OCI-LY7 (cell line): ENCODE data around the gene DAPK2. TPM values are rescaled to one million over a fixed set of nuclear protein-coding genes. Genes with fewer than 3 reads are reported as not detected.

Experiments
- BruUV-seq: library from RNA; stranded (reverse); fragments of 400-500 nt; replicated peaks from 2 replicates; lab custom pipeline; 2021; lab: Mats Ljungman, UMichigan
- CTCF ChIA-PET: fragments of 300-600 bp; sonication (Branson Sonifier 250); formaldehyde crosslinking; loops from one replicate; lab custom pipeline; 2022; ENCODE audit warnings: antibody characterized with exemption; ENCODE audit not compliant: unreplicated experiment; lab: Charles Lee
- POLR2A ChIA-PET: fragments of 300-600 bp; sonication (Branson Sonifier 250); formaldehyde crosslinking; loops from one replicate; lab custom pipeline; 2022; ENCODE audit warnings: antibody characterized with exemption; lab: Charles Lee
- DNase-seq: peaks from one replicate; pipeline ENCODE4 v3.0.0-alpha.2; 2015; ENCODE audit warnings: low spot score
- H2AFZ ChIP-seq: fragments of 200-600 bp; sonication (generic), shearing (Covaris generic); 2 replicates; pipeline ENCODE4 v1.6.1; 2014; ENCODE audit warnings: mild to moderate bottlenecking, antibody characterized with exemption, low read length, moderate library complexity
- H3K27ac ChIP-seq: fragments of 200-600 bp; sonication (generic); 2 replicates; pipeline ENCODE4 v1.5.1; 2014; ENCODE audit warnings: mixed run types, low read depth, mild to moderate bottlenecking, moderate library complexity, low read length, inconsistent platforms; ENCODE audit not compliant: poor library complexity, severe bottlenecking
- H3K36me3 ChIP-seq: fragments of 200-600 bp; sonication (generic); 2 replicates; pipeline ENCODE4 v1.6.1; 2014; ENCODE audit warnings: mild to moderate bottlenecking, antibody characterized with exemption, low read length, moderate library complexity, mixed read lengths; ENCODE audit not compliant: insufficient read depth
- H3K4me1 ChIP-seq: fragments of 200-600 bp; sonication (generic); 2 replicates; pipeline ENCODE4 v1.5.1; 2014; ENCODE audit warnings: mild to moderate bottlenecking, low read length; ENCODE audit not compliant: insufficient read depth, poor library complexity, severe bottlenecking
- H3K4me2 ChIP-seq: fragments of 200-600 bp; sonication (generic); 2 replicates; pipeline ENCODE4 v1.6.1; 2014; ENCODE audit warnings: mild to moderate bottlenecking, low read length
- H3K4me3 ChIP-seq: fragments of 200-600 bp; sonication (generic); 2 replicates; pipeline ENCODE4 v1.5.1; 2014; ENCODE audit warnings: mild to moderate bottlenecking, low read depth, low read length; ENCODE audit not compliant: poor library complexity, severe bottlenecking
- H3K79me2 ChIP-seq: fragments of 200-600 bp; sonication (generic); 2 replicates; pipeline ENCODE4 v1.6.1; 2016; ENCODE audit warnings: low read depth, mild to moderate bottlenecking, low read length, moderate library complexity, mixed read lengths; ENCODE audit not compliant: insufficient read depth
- H3K9me2 ChIP-seq: fragments of 200-600 bp; sonication (generic); 2 replicates; pipeline ENCODE4 v1.6.1; 2016; ENCODE audit warnings: mild to moderate bottlenecking, low read length, mixed read lengths; ENCODE audit not compliant: insufficient read depth
- H3K9me3 ChIP-seq: fragments of 200-600 bp; sonication (generic); 2 replicates; pipeline ENCODE4 v1.6.1; 2014; ENCODE audit warnings: mild to moderate bottlenecking, mixed run types, low read length, mixed read lengths
- H4K20me1 ChIP-seq: fragments of 200-600 bp; sonication (generic); 2 replicates; pipeline ENCODE4 v1.6.1; 2014; ENCODE audit warnings: mild to moderate bottlenecking, antibody characterized with exemption, low read length, moderate library complexity, mixed read lengths; ENCODE audit not compliant: insufficient read depth
- CTCF ChIP-seq: fragments of 200-600 bp; sonication (generic); conservative IDR thresholded peaks from 2 replicates; pipeline ENCODE4 v1.5.1; 2014; ENCODE audit warnings: mild to moderate bottlenecking, antibody characterized with exemption, low read length, moderate library complexity, mixed read lengths
- EZH2phosphoT487 ChIP-seq: fragments of 200-600 bp; sonication (generic); IDR thresholded peaks from 2 replicates; pipeline ENCODE4 v1.6.1; 2018; ENCODE audit warnings: low read depth, borderline replicate concordance, mild to moderate bottlenecking, mixed run types, antibody characterized with exemption, low read length, moderate library complexity, mixed read lengths
- intact Hi-C: fragments of 100-400 bp; cut with micrococcal nuclease; formaldehyde crosslinking; loops from one replicate; pipeline ENCODE4 v1.10.0; 2022; ENCODE audit not compliant: unreplicated experiment
- total RNA-seq, 2 experiments: library from RNA; depleted of rRNA in 1 of 2; stranded (reverse); fragments of >200 nt in 1 of 2; shearing (Covaris generic) in 1 of 2; gene quantifications; 2 replicates each; pipeline ENCODE4 v1.2.3, GENCODE V29; 2014 to 2022

DAPK2 gene
- total RNA-seq, 2 experiments from 2014 or later: 0.36 to 1.2 TPM

- Histone ChIP-seq H3K9me2 (no peaks in the 10 kb centered on the region), H3K9me3 (no peaks in the 10 kb centered on the region), H3K4me2 (no peak overlapping the region), H3K79me2 (no peaks in the 10 kb centered on the region), H3K4me1 (no peaks in the 10 kb centered on the region), H3K4me3 (no peak overlapping the region), H2AFZ (no peak overlapping the region), H3K36me3 (no peaks in the 10 kb centered on the region), H3K27ac (no peak overlapping the region), H4K20me1 (no peaks in the 10 kb centered on the region)
- BruUV-seq: no TSS peak
- intact Hi-C loops: no loop called here
- DNase-seq: no peak
- POLR2A ChIA-PET: interaction anchor here (0.7 to 0.9 kb wide), 3 partner anchors 9 to 61 kb away, joined by 3 to 7 read pairs (median 3); no protein-coding TSS in a partner anchor
- TF ChIP-seq EZH2phosphoT487 (no peak), CTCF (no peak)
- CTCF ChIA-PET: no interaction called here
These were observed 114.7 kb downstream of the DAPK2 start for GRCh38 chr15:63931556-63931955.

- no peaks in the 10 kb centered on the region for H3K36me3 ChIP-seq
- no peaks in the 10 kb centered on the region for H3K9me2 ChIP-seq
- no peaks in the 10 kb centered on the region for H4K20me1 ChIP-seq
- BruUV-seq: no TSS peak
- H3K4me1 ChIP-seq: no peaks in the 10 kb centered on the region
- POLR2A ChIA-PET: interaction anchor here (0.5 kb wide), 1 partner anchor 156 kb away, joined by 4 read pairs; no protein-coding TSS in a partner anchor
- H3K4me3 ChIP-seq: no peak overlapping the region
- intact Hi-C loops: no loop called here
- no peak overlapping the region for H2AFZ ChIP-seq
- TF ChIP-seq EZH2phosphoT487: no peak
- TF ChIP-seq CTCF: no peak
- H3K9me3 ChIP-seq: no peaks in the 10 kb centered on the region
- CTCF ChIA-PET: no interaction called here
- H3K4me2 ChIP-seq: no peak overlapping the region
- no peaks in the 10 kb centered on the region for H3K79me2 ChIP-seq
- H3K27ac ChIP-seq: no peak overlapping the region
- DNase-seq: no peak
These were observed 116.3 kb downstream of the DAPK2 start for GRCh38 chr15:63930034-63930433.

GRCh38 chr15:63928185-63928842 lies 118.0 kb downstream of the DAPK2 start:
- Histone ChIP-seq H3K79me2 (no peaks in the 10 kb centered on the region), H3K27ac (no peak overlapping the region), H3K4me3 (no peak overlapping the region), H3K4me1 (no peaks in the 10 kb centered on the region), H3K4me2 (no peak overlapping the region), H2AFZ (no peak overlapping the region), H3K9me2 (no peaks in the 10 kb centered on the region), H3K9me3 (no peaks in the 10 kb centered on the region), H4K20me1 (no peaks in the 10 kb centered on the region), H3K36me3 (no peaks in the 10 kb centered on the region)
- TF ChIP-seq EZH2phosphoT487 (no peak), CTCF (no peak)
- CTCF ChIA-PET: no interaction called here
- BruUV-seq: no TSS peak
- POLR2A ChIA-PET: no interaction called here
- intact Hi-C loops: no loop called here
- no peak for DNase-seq
